OCI-LY1 (cell line): ENCODE measurements around the gene RPL21.
"Not testable (repeated sequence)": the region's sequence is repeated elsewhere in the genome, so short reads cannot be mapped to it uniquely, and the experiment has no call there.

Experiments used
- H2AFZ ChIP-seq: fragments of 200-600 bp; sonication (generic), shearing (Covaris generic); 2 replicates; pipeline ENCODE4 v1.6.0; 2014; ENCODE audit warnings: antibody characterized with exemption, mild to moderate bottlenecking, low read length
- H3F3A ChIP-seq: fragments of 200-600 bp; sonication (generic), shearing (Covaris generic); 2 replicates; pipeline ENCODE4 v1.6.0; 2014; ENCODE audit warnings: mild to moderate bottlenecking, antibody characterized with exemption, low read length, moderate library complexity; ENCODE audit not compliant: insufficient read depth
- H3K27ac ChIP-seq: fragments of 200-600 bp; sonication (generic); 2 replicates; pipeline ENCODE4 v1.5.1; 2014; ENCODE audit warnings: low read length, mixed run types, mild to moderate bottlenecking, low read depth; ENCODE audit not compliant: poor library complexity, severe bottlenecking
- H3K27me3 ChIP-seq: fragments of 200-600 bp; sonication (generic); 2 replicates; pipeline ENCODE4 v1.6.0; 2014; ENCODE audit warnings: antibody characterized with exemption, mild to moderate bottlenecking, low read length, moderate library complexity; ENCODE audit not compliant: insufficient read depth
- H3K36me3 ChIP-seq: fragments of 200-600 bp; sonication (generic); 2 replicates; pipeline ENCODE4 v1.6.1; 2014; ENCODE audit warnings: mild to moderate bottlenecking, antibody characterized with exemption, low read length, moderate library complexity, mixed read lengths; ENCODE audit not compliant: insufficient read depth
- H3K4me1 ChIP-seq: fragments of 200-600 bp; sonication (generic); 2 replicates; pipeline ENCODE4 v1.5.1; 2014; ENCODE audit warnings: mild to moderate bottlenecking, low read length, moderate library complexity; ENCODE audit not compliant: insufficient read depth, severe bottlenecking
- H3K4me2 ChIP-seq: fragments of 200-600 bp; sonication (generic), shearing (Covaris generic); 2 replicates; pipeline ENCODE4 v1.6.1; 2014; ENCODE audit warnings: low read length
- H3K4me3 ChIP-seq: fragments of 200-600 bp; sonication (generic); 2 replicates; pipeline ENCODE4 v1.5.1; 2014; ENCODE audit warnings: low read length, low read depth, mild to moderate bottlenecking, mixed read lengths; ENCODE audit not compliant: poor library complexity, severe bottlenecking
- H3K79me2 ChIP-seq: fragments of 200-600 bp; shearing (Covaris generic); 2 replicates; pipeline ENCODE4 v1.6.1; 2016; ENCODE audit warnings: mixed run types, low read length, mixed read lengths; ENCODE audit not compliant: insufficient read depth
- H3K9ac ChIP-seq: fragments of 200-600 bp; sonication (generic), shearing (Covaris generic); 2 replicates; pipeline ENCODE4 v1.6.1; 2014; ENCODE audit warnings: mild to moderate bottlenecking, low read length, mixed read lengths
- H3K9me2 ChIP-seq: fragments of 200-600 bp; sonication (generic), shearing (Covaris generic); 2 replicates; pipeline ENCODE4 v1.6.1; 2014; ENCODE audit warnings: low read depth, mild to moderate bottlenecking, low read length, mixed read lengths
- H3K9me3 ChIP-seq: fragments of 200-600 bp; shearing (Covaris generic); 2 replicates; pipeline ENCODE4 v1.6.1; 2014; ENCODE audit warnings: low read length, mixed read lengths
- H4K20me1 ChIP-seq: fragments of 200-600 bp; sonication (generic), shearing (Covaris generic); 2 replicates; pipeline ENCODE4 v1.6.0; 2016; ENCODE audit warnings: mild to moderate bottlenecking, low read length; ENCODE audit not compliant: insufficient read depth
- EZH2 ChIP-seq: fragments of 200-600 bp; sonication (generic), shearing (Covaris generic); IDR thresholded peaks from 2 replicates; pipeline ENCODE4 v1.8.0; 2017; ENCODE audit warnings: borderline replicate concordance, mixed run types, mild to moderate bottlenecking, antibody characterized with exemption, low read length, moderate library complexity, mixed read lengths
- TF ChIP-seq, protein P1 (sequence below): fragments of 200-600 bp; sonication (generic), shearing (Covaris generic); IDR thresholded peaks from 2 replicates; pipeline ENCODE4 v1.5.1; 2017; ENCODE audit warnings: mild to moderate bottlenecking, antibody characterized with exemption, low read length, moderate library complexity, mixed read lengths

The RPL21 gene

DNA sequence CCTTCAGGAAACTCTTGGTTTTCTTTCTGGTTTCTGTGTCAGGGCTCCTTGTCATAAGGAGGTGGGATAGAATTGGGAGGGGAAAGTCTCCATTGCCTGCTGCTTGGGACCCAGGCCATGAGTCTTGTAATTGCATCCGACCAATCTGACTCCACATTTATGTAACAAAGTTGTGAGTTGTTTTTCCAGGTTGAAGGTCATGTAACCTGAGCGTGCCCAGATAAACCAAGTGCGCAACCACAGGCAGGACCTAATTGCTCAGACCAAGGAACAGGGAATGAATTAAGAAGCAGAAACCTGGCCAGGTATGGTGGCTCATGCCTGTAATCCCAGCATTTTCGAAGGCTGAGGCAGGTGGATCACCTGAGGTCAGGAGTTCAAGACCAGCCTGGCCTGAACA is 37.0 kb downstream of the RPL21 start:
- Histone ChIP-seq H3K27ac (no peak overlapping the region), H3F3A (no peaks in the 10 kb centered on the region)
- no peak for TF ChIP-seq EZH2
- TF ChIP-seq, protein P1, sequence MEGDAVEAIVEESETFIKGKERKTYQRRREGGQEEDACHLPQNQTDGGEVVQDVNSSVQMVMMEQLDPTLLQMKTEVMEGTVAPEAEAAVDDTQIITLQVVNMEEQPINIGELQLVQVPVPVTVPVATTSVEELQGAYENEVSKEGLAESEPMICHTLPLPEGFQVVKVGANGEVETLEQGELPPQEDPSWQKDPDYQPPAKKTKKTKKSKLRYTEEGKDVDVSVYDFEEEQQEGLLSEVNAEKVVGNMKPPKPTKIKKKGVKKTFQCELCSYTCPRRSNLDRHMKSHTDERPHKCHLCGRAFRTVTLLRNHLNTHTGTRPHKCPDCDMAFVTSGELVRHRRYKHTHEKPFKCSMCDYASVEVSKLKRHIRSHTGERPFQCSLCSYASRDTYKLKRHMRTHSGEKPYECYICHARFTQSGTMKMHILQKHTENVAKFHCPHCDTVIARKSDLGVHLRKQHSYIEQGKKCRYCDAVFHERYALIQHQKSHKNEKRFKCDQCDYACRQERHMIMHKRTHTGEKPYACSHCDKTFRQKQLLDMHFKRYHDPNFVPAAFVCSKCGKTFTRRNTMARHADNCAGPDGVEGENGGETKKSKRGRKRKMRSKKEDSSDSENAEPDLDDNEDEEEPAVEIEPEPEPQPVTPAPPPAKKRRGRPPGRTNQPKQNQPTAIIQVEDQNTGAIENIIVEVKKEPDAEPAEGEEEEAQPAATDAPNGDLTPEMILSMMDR = no peak

DNA sequence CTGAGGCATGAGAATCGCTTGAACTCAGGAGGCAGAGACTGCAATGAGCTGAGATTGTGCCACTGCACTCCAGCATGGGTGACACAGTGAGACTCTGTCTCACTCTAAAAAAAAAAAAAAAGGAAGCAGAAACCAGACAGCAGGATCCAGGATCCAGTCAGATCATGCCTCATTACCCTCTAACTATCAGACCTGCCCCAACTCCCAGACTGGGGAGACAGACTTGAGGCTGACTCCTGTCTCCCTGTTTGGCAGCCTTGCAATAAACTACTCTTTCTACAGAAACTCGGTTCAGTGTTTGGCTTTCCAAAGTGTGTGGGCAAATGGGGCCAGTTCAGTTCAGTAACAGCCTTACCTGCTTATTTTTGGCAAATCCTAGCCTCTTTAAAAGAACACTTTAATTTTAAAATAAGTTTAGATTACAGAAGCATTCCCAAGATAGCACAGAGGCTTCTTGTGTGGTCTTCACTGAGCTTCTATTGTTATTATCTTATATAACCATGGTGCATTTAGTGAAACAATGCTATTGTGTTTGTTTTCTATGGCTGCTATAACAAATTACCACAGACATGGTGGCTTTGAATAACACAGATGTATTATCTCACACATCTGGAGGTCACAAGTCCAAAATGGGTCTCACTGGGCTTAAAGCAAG is 37.8 kb downstream of the RPL21 start:
- no peak overlapping the region for H3K27ac ChIP-seq
- H3K4me1 ChIP-seq = no peaks in the 10 kb centered on the region
- H3K9ac ChIP-seq = no peak overlapping the region
- H3K9me3 ChIP-seq = no peaks in the 10 kb centered on the region
- H3K9me2 ChIP-seq = no peaks in the 10 kb centered on the region
- TF ChIP-seq EZH2 = no peak
- TF ChIP-seq, protein P1 = no peak
- H3K4me3 ChIP-seq = no peak overlapping the region
- H3K36me3 ChIP-seq = no peaks in the 10 kb centered on the region
- no peaks in the 10 kb centered on the region for H3K79me2 ChIP-seq
- H3K27me3 ChIP-seq = no peaks in the 10 kb centered on the region
- no peaks in the 10 kb centered on the region for H3F3A ChIP-seq
- no peak overlapping the region for H2AFZ ChIP-seq
- no peaks in the 10 kb centered on the region for H4K20me1 ChIP-seq
- no peak overlapping the region for H3K4me2 ChIP-seq

More for the DNA sequence above, 37.0 kb downstream of the RPL21 start:
- Histone ChIP-seq H3K27me3 (no peaks in the 10 kb centered on the region), H3K9me2 (no peaks in the 10 kb centered on the region), H2AFZ (no peak overlapping the region), H4K20me1 (no peaks in the 10 kb centered on the region), H3K9ac (no peak overlapping the region), H3K79me2 (no peaks in the 10 kb centered on the region), H3K4me2 (no peak overlapping the region), H3K9me3 (no peaks in the 10 kb centered on the region), H3K4me1 (no peaks in the 10 kb centered on the region), H3K4me3 (no peak overlapping the region), H3K36me3 (no peaks in the 10 kb centered on the region)

DNA sequence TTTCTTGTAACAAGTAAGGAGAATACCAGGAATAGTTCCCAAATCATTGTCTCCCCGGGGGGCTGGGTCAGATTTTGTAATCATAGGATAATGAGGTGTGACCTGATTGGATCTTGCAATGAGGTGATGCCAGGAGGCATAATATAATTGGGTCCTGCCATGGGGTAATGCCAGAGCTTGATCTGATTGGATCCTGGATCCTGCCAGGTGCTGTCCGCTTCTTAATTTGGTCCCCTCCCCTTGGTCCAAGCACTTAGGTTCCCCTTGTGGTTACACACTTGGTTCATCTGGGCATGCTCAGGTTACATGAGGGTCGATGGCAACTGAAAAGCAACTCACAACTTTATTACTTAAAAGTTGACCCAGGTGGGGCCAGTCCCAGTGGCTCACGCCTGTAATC is 39.4 kb downstream of the RPL21 start:
- Histone ChIP-seq H3K9me3 (no peaks in the 10 kb centered on the region), H3K36me3 (no peaks in the 10 kb centered on the region), H3K27ac (no peak overlapping the region), H3K9ac (no peak overlapping the region), H3K4me2 (no peak overlapping the region), H4K20me1 (no peaks in the 10 kb centered on the region), H3K9me2 (no peaks in the 10 kb centered on the region), H3K4me3 (no peak overlapping the region), H3K27me3 (no peaks in the 10 kb centered on the region), H2AFZ (no peak overlapping the region), H3K79me2 (no peaks in the 10 kb centered on the region), H3K4me1 (no peaks in the 10 kb centered on the region), H3F3A (no peaks in the 10 kb centered on the region)
- TF ChIP-seq, protein P1 = no peak
- TF ChIP-seq EZH2 = no peak

DNA sequence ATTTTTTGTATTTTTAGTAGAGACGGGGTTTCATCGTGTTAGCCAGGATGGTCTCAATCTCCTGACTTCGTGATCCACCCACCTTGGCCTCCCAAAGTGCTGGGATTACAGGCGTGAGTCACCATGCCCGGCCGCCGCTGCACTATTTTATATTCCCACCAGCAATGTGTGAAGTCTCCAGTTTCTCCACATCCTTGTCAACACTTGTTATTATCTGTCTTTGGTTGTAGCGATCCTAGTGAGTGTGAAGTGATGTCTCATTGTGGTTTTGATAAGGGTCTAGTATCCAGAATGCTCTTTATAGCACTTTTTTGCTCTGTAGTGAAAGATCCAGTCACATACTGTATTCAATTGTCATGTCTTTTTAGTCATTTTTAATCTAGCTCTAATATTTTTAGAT is 40.6 kb downstream of the RPL21 start:
- H3K9me3 ChIP-seq, H3K9me2 ChIP-seq, H3K9ac ChIP-seq, H3K4me2 ChIP-seq, H3K27me3 ChIP-seq, H3K4me1 ChIP-seq, H3K36me3 ChIP-seq, H4K20me1 ChIP-seq, H3K27ac ChIP-seq, H2AFZ ChIP-seq, H3K79me2 ChIP-seq, H3F3A ChIP-seq, H3K4me3 ChIP-seq: not testable (repeated sequence)
